SK-N-SH treated with all-trans-retinoic acid at 6 μM for 48 hours (cell line): ENCODE measurements around the gene MOV10L1.

Source experiments
- CSDC2 ChIP-seq: fragments of 250-450 bp; sonication (Bioruptor Pico); IDR thresholded peaks from 2 replicates; pipeline ENCODE4 v1.5.0; 2020; ENCODE audit warnings: mild to moderate bottlenecking, moderate library complexity
- RARB ChIP-seq: fragments of 250-450 bp; sonication (Bioruptor Pico); IDR thresholded peaks from 2 replicates; pipeline ENCODE4 v1.8.0; 2021; ENCODE audit warnings: mild to moderate bottlenecking, moderate library complexity
- TOX ChIP-seq: fragments of 250-450 bp; sonication (Bioruptor Pico); IDR thresholded peaks from 2 replicates; pipeline ENCODE4 v1.8.0; 2021; ENCODE audit warnings: mild to moderate bottlenecking, moderate library complexity, borderline replicate concordance
- TF ChIP-seq, protein P1 (sequence below): fragments of 250-450 bp; sonication (Bioruptor Pico); IDR thresholded peaks from 2 replicates; pipeline ENCODE4 v1.5.1; 2020; ENCODE audit warnings: low read depth, mild to moderate bottlenecking, moderate library complexity
- TF ChIP-seq, protein P2 (sequence below): fragments of 250-450 bp; sonication (Bioruptor Pico); IDR thresholded peaks from 2 replicates; pipeline ENCODE4 v1.8.0; 2020; ENCODE audit warnings: mild to moderate bottlenecking, moderate library complexity, borderline replicate concordance

DNA sequence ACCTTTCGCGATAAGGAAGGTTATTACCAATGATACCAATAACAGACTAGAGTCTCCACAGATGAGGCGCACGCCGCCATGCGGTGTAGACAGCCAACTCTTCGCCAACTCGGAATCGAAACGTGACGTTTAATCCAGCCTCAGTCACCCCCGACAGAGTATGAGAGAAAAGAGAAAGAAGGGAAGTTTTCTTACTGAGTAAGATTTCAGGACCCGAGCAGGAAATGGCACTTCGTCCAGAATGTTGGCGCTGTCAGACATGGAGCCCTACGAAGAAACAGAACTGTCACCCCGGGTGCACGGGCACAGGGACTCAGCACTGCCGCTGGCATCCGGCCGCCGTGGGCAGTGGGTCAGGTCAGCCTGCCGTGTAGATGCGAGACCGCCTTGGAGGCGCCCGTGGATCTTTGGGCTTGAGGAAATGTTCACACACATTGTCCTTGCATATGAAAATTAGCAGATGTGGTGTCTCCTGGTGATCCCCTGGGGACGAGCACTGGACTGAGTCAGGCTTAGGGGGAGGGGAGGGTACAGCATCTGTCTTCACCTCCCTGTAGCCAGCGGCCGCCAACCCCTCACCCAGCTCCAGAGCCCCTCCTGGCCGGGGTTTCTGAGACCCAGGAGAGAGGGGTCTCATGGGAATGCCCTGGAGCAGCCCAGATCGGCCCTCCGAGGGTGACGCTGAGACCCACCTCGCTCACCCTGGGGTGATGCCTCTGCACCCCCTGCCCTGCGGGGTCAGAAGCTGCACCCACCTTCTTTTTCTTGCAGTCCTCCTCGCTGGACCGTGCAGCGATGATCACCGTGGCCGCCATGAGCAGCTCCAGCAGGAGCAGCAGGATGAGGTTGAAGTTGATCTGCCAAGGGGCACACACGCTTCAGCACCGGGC is 12.9 kb upstream of the MOV10L1 start:
- TF ChIP-seq RARB, result no peak
- TF ChIP-seq, protein P1, sequence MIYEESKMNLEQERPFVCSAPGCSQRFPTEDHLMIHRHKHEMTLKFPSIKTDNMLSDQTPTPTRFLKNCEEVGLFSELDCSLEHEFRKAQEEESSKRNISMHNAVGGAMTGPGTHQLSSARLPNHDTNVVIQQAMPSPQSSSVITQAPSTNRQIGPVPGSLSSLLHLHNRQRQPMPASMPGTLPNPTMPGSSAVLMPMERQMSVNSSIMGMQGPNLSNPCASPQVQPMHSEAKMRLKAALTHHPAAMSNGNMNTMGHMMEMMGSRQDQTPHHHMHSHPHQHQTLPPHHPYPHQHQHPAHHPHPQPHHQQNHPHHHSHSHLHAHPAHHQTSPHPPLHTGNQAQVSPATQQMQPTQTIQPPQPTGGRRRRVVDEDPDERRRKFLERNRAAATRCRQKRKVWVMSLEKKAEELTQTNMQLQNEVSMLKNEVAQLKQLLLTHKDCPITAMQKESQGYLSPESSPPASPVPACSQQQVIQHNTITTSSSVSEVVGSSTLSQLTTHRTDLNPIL (CRISPR knock-in tag), result no peak
- no peak for TF ChIP-seq CSDC2 (CRISPR knock-in tag)
- TF ChIP-seq TOX, result no peak
- TF ChIP-seq, protein P2, sequence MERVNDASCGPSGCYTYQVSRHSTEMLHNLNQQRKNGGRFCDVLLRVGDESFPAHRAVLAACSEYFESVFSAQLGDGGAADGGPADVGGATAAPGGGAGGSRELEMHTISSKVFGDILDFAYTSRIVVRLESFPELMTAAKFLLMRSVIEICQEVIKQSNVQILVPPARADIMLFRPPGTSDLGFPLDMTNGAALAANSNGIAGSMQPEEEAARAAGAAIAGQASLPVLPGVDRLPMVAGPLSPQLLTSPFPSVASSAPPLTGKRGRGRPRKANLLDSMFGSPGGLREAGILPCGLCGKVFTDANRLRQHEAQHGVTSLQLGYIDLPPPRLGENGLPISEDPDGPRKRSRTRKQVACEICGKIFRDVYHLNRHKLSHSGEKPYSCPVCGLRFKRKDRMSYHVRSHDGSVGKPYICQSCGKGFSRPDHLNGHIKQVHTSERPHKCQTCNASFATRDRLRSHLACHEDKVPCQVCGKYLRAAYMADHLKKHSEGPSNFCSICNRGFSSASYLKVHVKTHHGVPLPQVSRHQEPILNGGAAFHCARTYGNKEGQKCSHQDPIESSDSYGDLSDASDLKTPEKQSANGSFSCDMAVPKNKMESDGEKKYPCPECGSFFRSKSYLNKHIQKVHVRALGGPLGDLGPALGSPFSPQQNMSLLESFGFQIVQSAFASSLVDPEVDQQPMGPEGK, result no peak
